ENCODE data around the gene THADA. TPM values are rescaled to one million over a fixed set of nuclear protein-coding genes. Genes with fewer than 3 reads are reported as not detected.
A peak's percentile ranks its signal among the peaks of the same experiment; 100 is the strongest.

Gene THADA
- total RNA-seq = 10 to 100 TPM; 15.9 to 25.1 (median 19.1) TPM
- 10 to 100 TPM in 1 of 2 donors, 1 to 10 TPM in 1; 9.4 to 13.3 TPM for polyA plus RNA-seq

GRCh38 chr2:43595603-43596412, at the start of gene THADA:
Gene THADA, minus strand, starts transcription at chr2:43596038. Its CDS starts 3,646 bp downstream, at chr2:43592392.
- intact Hi-C loops (cut with DNase I) = no loop called here
- Histone ChIP-seq H3K27ac (peak within 1 kb of the TSS; percentile 75 to 92 (median 85)), H3K4me1 (peaks cover 0 to 5% (median 4%) of the 10 kb centered on the region in 3 donors), H3K4me3 (peak within 1 kb of the TSS; percentile 37 to 74 (median 66)), H3K36me3 (peaks cover 0 to 10% (median 1%) of the 10 kb centered on the region in 3 donors), H3K27me3 (no peaks in the 10 kb centered on the region), H3K9me3 (no peaks in the 10 kb centered on the region)
- FAIRE-seq = no peak
- WGBS, 2 donors = 0% methylated on average over 52 of the region's 52 CpGs
- TF ChIP-seq CTCF (IDR thresholded peaks at IDR 0.05) = no peak
- peak; percentile 96 to 99 (median 98) for ATAC-seq
- peak; percentile 97 to 100 (median 99) for DNase-seq

- H3K27ac ChIP-seq = no peak overlapping the region
- H3K9me3 ChIP-seq = no peaks in the 10 kb centered on the region
- H3K4me1 ChIP-seq = no peaks in the 10 kb centered on the region
- TF ChIP-seq CTCF (IDR thresholded peaks at IDR 0.05) = no peak
- no peaks in the 10 kb centered on the region for H3K36me3 ChIP-seq
- no peak overlapping the region for H3K4me3 ChIP-seq
- ATAC-seq (no peak), DNase-seq (no peak), FAIRE-seq (no peak)
- WGBS, 2 donors = 93 to 98% methylated on average over 1 of the region's 1 CpG
- no peaks in the 10 kb centered on the region for H3K27me3 ChIP-seq
- intact Hi-C loops (cut with DNase I) = no loop called here
Observed at GRCh38 chr2:43643680-43644079, 47.8 kb upstream of the THADA start.

GRCh38 chr2:43642363-43642762, 46.5 kb upstream of the THADA start:
- Histone ChIP-seq H3K4me1 (no peaks in the 10 kb centered on the region), H3K27me3 (no peaks in the 10 kb centered on the region), H3K9me3 (no peaks in the 10 kb centered on the region), H3K36me3 (no peaks in the 10 kb centered on the region), H3K27ac (no peak overlapping the region), H3K4me3 (no peak overlapping the region)
- TF ChIP-seq CTCF (IDR thresholded peaks at IDR 0.05) = no peak
- FAIRE-seq (no peak), DNase-seq (no peak), ATAC-seq (no peak)
- WGBS, 2 donors = 43 to 46% methylated on average over 2 of the region's 2 CpGs
- intact Hi-C loops (cut with DNase I) = no loop called here

GRCh38 chr2:43637030-43637803, 41.4 kb upstream of the THADA start, which contains the start of gene PLEKHH2:
Gene PLEKHH2, plus strand, starts transcription at chr2:43637260. Its CDS starts 7,414 bp downstream, at chr2:43644674.
- intact Hi-C loops (cut with DNase I) = no loop called here
- Histone ChIP-seq H3K4me1 (peaks cover 0 to 4% (median 0%) of the 10 kb centered on the region in 3 donors), H3K9me3 (no peaks in the 10 kb centered on the region), H3K27ac (peak within 1 kb of the TSS in 3 of 4 donors; percentile 56 to 64 (median 59)), H3K36me3 (no peaks in the 10 kb centered on the region), H3K4me3 (peak within 1 kb of the TSS; percentile 75 to 93 (median 80)), H3K27me3 (no peaks in the 10 kb centered on the region)
- TF ChIP-seq CTCF (IDR thresholded peaks at IDR 0.05) = no peak
- WGBS, 2 donors = 0 to 2% methylated on average over 56 to 75 of the region's 75 CpGs
- peak; percentile 96 to 99 (median 98) for ATAC-seq
- peak; percentile 82 to 95 (median 92) for DNase-seq
- FAIRE-seq = no peak

All from pancreas (tissue), 10 donors.